HUDEP-2 (cell line): ENCODE results near the gene SLC22A23.
A peak's percentile ranks its signal among the peaks of the same experiment; 100 is the strongest.

Source experiments
- DNase-seq, 76 experiments: peaks; one replicate each; lab custom pipeline; 2025; ENCODE audit not compliant: unreplicated experiment in 76 of 76; lab: John Stamatoyannopoulos, UW

Gene SLC22A23

DNA sequence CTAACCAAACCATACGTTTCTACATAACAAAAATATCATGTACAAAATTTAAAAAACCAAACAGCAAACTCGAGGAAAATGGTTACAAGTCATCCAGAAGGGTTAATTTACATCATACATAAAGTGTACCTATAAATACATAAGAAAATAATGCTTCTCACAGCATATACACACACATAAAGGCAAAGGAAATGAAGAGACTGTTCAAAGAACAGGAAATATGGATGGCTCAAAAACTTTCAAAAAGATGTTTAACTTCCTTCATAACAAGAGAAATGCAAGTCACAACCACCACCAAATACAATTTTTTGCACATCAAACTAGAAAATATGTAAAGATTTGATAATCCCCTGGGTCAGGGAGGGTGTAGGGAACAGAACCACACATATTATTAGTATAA is 7.5 kb downstream of the SLC22A23 start:
- no peak for DNase-seq

DNA sequence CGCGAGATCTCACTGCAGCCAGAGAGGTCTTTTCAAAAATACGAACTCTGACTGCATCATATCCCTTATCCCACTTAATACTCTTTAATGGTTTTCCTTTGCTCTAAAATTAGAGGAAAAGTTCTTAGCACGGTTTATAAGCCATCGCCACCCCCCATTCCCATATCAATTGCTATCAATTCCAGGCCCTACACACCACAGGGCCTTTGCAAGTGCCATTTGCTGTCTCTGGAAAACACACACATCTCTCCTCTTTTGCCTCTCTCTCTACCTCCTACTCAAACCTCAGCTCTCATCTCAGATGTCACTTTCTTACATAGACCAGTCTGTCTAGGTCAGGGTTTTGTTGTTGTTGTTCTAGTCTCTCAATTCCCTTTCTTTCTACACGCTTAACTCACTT is 9.8 kb downstream of the SLC22A23 start:
- no peak for DNase-seq

DNA sequence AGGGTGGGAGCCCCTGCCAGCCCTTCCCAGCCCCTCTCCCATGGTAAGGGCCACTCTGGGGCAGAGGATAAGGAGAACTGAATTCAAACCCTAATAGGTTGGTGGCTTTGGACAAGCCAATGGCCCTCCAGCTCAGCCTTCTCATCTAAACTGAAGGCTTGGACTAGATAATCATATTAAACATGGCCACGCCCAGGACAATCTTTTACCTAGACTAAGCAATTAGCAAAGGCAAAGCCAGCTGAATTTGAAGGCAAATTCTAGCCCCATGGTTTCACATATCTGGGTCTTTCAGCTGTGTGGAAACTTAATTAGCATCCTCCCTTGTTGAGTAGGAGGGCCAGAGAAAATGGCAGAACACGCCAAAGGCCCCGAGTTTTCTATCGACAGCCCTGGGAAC is 10.7 kb downstream of the SLC22A23 start:
- peak in 10 of 76 experiments; percentile 25 to 52 (median 42) for DNase-seq

DNA sequence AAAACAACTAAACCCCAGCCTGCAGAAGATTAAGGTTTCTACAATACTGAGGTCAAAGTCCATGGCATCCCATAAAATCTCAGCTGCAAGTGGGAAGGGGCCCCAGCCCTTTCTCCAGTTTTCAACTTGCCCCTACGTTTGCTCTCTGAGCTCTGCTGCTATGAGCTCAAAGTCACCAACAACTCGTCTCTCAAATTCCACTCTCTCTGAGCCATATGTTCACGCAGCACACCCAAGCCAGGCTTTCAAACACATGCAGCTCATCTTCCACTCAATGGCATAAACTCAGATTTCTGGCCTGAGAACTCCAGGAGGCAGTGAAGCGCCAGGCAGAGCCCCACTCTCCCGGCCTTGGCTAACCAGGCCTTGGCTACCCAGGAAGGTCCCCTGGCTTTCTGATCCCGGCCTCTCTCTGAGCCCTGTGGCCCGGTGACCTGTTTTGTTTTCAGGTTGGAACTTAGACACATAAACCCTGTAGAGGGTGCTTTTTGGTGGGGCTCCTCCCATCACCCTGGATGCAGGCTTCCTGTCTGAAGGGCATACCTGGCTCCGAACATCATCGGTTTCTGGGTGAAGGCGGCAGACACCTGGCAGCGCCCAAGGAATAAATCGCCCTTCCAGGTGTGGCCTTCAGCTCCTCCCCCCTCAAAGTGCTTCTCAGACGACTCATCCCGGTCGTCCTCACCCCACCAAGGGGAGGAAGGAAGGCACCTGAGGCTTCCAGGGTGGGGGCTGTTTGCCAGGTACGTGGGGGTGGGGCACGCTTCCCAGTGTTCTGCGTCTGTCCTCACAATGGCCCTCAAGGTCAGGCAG is 12.4 kb downstream of the SLC22A23 start:
- no peak for DNase-seq

DNA sequence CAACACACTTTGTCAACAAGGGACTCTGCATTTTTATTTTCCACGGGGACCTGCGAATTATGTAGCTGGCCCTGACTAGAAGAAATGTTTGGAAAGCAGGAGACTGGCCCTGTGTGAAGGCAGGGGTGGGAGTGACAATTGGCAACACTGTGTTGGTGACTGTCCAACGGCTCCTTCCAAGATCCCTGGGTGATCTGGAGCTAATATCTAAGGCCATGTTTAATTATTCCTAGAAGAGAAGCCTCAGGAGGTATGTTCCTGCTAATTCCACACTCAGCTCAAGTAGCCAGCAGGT is 13.7 kb downstream of the SLC22A23 start:
- DNase-seq: peak in 4 of 76 experiments; percentile 19 to 24 (median 22)

DNA sequence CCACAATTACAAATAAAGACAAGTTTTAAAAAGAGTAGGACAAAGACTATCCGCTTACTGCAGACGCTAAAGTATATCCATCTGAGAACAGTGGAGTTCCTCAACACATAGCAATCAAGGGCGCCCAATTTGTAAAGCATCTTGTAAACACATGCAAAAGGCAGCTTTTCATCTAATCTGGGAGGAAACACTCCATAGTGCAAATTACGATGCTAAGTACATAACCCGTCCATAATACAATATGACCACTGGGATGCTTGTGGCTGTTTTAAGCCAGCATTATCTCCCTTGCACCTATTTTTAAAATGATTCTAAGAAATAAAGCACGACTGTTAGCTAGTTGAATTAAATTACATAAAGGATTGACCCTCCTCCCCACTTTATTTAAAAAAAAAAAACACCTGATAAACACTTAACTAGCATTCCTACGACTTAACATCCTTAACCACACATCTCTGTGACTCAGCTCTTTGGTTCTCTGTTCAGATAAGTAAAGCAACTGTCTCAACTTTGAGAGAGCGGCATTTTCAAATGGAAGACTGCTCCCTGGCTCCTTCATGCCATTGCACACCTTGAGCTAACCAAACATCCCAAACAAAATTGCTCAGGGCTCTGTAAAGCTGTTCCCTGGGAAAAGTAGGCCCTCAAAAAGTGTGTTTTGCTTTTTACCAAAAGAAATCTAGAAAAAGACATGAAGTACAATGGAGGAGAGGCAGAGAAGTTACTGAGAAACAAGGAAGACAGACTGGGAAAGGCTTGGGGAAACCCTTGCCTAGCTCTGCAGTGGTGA is 14.2 kb downstream of the SLC22A23 start:
- peak in 25 of 76 experiments; percentile 5 to 67 (median 38) for DNase-seq

DNA sequence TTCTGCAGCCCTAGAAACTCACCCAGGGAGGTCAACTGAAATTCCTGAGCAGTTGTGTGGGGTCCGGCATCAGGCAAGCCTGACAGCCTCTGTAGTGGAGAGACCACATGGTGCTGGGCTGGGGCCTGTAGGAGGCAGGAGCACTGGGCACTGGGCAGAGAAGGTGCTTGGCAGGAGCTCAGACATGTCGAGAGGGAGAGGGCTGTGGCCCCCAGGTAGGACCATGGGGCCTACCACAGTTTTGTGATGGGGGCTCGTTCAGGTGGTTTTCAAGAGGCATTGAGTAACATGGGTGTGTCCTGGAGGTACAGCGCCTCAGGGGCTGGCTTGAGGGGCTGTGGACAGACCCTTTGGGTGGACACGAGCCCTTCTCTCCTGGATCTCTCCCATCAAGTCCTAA is 15.9 kb downstream of the SLC22A23 start:
- no peak for DNase-seq

DNA sequence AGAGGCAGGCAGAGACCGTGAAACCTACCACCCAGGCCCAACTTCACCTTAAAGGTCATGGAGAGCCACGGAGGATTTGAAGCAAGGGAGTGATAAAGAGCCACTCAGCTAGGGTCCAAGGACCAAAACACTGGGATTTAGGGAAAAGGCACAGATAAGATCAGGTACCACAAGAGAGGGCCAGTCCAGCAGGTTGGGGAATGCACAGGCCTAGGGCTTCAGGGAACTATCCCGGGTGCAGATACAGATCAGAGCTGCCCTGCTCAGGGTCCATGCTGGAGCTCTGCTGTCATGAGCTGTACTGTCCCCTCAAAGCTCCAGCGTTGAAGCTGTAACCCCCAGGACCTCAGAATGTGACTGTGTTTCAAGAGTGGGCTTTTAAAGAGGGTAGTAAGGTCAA is 16.9 kb downstream of the SLC22A23 start:
- DNase-seq: no peak

DNA sequence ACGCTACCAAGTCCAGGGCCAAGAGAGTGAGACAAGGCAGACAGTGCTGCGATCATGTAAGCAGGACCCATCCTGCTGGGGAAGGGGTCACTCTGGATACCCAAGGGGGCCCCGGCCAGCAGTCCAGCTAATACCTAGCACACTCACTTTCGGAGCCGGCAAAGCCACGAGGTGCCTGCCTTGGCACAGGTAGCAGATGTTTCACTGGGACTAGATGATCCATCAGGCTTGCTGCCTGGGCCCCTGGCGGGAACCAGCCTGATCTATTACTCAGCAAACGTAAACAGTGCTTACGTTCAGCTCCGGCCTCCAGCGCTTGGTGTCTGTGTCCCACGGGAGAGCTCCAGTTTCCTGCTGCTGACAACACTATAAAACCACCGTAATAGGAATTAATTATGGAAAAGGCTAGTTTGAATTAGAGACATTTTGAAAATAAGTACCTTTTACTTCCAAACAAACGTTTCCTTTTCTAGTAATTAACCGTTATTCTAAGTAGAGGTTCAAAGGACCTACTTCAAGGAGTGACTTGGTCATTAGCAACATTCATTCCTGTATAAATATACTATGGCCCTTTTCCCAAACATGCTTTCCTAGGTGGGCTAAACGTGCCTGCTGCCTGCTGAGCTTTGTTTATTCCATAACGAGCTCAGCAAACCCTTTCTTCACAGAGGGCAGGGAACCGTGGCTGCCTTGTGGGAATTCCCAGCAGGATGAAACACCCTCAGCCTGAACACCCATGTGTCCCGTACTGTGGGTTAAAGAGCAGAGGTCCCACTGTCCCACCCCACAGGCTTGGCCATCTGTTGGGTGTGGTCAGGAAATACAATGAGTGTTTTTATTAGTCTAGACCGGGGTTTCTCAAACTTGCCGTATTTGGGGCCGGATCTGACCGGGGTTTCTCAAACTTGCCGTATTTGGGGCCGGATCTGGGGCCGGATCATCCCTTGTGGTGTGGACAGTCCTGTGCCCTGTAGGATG is 18.4 kb downstream of the SLC22A23 start:
- DNase-seq: no peak

DNA sequence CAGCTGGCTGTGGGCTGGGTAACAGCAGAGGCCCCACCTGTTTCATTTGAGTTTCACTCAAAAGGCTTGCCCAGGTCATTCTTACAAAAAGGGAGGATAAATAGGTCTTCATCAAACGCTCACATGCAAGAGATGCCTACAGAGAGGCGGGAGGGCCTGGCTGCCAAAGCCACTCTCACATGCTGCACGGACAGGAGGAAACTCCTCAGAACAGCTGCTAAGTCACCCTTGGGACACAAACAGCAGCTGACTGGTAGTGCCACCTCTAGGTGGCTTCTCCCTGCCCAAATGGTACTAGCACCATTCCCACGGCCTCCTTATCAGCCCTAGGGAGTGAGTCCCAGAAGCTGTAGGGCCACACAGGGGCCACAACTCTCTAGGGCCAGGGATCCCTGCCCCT is 23.8 kb downstream of the SLC22A23 start:
- DNase-seq: peak in 36 of 76 experiments; percentile 13 to 65 (median 36)

DNA sequence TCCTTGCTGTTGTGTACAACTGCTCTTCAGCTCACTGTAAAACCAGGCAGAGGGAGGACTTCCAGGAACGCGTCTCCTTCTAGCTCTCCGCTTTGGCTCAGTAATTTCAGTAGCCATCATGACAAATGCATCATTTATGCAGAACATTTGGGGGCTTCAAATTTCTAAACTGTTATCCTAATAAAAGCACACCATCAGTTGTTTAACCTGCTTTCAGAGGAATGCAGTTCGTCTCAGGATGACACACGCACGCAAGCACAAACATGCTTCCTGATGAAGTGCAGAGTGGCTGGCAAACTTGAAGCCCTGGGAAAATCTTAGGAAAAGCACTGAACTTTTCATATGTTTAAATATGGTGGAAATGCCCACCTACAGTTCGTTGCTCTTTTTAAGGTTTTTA is 24.4 kb downstream of the SLC22A23 start:
- no peak for DNase-seq

DNA sequence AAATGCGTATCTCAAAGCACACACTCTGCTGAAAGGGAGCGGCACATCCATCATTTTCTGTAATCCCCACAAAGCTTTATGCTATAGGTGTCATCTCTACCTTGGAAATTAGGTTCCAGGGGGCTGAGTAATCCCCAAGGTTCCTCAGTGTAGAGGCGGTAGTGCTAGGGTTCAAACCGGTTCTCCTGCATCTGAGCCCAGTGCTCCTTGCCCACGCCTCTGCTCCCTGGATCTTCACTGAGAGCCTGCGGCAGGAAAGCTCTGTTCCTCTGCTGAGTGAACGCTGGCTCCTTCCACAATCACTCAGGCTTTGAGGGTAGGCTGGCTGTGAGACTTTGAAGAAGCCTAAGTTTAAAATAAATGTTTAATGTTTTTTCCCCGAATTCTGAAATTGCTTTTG is 24.9 kb downstream of the SLC22A23 start:
- DNase-seq: no peak

DNA sequence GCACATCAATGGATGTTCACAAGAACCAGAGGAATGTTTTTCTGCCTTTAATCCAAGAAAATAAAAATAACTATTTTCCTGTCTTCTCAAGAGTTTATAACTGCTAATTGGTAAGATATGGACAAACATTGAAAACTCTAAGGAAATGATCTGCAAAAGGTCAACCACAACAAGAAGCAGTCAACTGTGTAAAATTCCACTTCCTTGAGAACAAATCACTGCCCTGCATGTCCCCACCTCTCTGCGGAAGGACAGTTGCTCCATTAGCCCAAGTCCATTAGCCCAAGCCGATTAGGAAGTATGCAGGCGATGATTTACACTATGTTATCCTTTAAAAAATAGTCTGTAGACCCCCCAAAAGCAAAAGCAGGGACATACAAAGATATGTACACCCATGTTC is 27.6 kb downstream of the SLC22A23 start:
- no peak for DNase-seq

DNA sequence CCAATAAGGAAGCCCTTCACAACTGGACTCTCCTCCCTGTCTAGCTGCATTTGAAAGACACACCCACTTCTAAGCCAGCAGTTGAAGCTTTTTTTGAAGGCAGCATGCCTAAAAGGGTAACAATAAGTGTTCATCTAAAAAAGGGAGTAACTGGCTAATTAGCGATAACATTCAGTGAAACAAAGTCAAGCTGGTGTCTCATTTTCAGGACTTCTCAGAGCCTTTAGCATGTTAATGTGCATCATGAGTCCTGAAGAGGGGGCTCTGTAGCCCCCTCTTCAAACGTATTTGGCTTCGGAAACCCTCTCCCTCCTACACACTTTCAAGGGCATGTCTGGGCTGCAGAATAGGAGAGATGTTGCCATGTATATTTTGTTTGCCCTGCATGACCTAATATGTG is 28.1 kb downstream of the SLC22A23 start:
- DNase-seq: no peak

DNA sequence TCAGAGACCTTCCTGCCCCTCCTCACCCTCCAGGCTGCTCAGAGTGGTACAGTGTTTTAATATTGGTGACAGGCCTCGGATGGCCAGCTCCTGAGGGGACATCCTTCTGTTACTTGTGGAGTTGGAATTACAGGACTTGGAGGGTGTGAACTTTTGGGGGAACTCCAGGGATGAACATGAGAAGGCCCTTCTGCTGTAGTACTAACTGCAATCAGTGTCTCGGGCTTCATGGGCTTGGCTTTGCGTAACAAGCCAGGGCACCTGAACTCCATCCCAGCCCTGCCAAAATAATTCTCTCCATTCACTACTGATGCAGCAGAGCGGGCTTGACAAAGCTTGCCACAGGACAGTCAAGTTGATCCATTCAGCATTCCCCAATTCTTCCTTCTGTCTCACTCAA is 28.6 kb downstream of the SLC22A23 start:
- no peak for DNase-seq

DNA sequence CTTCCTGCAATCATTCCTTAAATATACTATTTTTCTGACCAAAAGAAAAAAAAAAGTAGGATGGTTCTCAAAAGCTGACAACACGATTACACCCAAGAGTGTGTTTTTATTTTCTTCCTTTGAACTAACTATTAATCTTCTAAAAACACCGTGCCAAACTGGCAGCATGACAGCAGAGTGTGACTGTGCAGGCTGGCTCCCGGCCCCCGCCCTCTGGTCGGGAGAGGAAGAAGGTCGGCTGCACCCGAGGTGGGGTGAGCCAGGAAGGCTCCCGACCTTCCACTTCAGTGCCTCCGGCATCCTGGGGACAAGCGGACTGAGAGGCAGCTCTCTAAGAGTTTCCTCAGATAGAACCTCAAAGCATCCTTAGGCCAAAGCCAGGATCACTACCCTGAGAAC is 29.2 kb downstream of the SLC22A23 start:
- peak in 74 of 76 experiments; percentile 22 to 92 (median 81) for DNase-seq

DNA sequence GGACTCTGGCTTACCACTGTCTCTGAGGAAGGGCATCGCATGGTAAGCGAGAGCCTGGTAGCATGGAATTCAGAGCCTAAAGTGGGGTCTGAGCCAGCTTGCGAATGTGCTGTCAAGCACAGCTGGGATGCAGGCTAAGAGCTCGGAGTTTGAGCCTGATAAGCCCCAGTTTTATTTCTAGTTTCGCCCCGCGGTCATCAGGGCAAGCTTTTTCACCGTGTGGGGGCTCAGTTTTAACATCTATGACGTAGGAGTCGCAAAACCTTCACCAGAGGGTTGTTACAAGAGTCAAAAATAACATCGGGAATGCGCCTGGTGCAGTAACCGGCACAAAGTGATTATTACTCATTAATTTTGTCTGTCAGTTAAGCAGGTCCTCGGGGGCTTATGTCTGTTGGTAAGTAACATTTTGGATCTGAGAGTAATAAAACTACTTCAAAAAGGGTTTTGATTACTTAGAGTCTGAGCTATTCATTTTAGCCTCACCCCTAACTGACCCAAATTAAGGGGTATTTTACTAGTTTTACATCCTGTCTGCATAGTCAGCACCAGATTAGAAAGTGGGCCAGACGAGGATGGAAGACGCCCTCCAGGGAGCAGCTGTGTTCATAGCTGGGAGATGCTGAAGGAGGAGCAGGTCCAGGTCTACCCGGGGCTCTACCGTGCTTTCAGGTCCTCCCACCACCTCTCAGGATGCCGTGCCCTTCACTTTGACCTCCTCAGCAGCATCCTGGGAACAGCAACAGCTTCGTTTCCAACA is 29.7 kb downstream of the SLC22A23 start:
- DNase-seq: peak in 18 of 76 experiments; percentile 28 to 75 (median 52)

DNA sequence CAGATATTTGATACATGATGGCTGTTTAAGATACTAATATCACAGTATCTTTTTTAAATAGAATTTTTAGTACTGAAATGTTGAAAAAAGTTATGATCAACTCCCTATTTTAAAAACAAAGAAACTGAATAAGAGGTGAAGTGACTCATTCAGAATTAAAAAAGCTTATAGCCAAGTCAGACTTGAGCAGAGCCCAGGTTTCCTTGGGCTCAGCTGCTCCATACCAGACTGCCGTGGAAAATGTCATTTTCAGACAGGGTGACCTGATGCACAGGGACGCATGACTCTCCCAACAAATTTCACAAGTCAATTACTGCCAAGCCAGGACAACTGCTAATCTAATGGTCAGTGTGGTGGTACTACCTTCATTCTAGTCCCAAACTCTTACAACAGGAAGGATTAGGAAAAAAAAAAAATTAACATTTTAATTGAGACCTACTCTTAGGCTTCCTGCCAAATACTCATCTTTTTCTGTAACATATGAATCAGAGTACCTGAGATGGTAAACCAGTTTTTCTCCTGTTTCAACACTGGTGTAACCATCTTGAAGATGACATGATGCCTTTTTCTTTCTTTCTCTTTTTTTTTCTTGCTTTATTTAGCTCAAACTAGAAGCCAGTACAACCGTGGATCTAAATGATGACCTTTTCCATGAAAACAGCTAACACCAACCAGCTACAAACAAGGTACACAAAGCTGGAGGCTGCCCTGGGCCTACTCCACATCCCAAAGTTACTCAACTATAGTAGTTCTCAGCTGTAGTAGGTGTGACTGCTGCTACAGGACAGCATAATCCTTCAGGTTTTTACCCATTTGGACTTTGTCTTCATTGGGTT is 30.5 kb downstream of the SLC22A23 start:
- no peak for DNase-seq

DNA sequence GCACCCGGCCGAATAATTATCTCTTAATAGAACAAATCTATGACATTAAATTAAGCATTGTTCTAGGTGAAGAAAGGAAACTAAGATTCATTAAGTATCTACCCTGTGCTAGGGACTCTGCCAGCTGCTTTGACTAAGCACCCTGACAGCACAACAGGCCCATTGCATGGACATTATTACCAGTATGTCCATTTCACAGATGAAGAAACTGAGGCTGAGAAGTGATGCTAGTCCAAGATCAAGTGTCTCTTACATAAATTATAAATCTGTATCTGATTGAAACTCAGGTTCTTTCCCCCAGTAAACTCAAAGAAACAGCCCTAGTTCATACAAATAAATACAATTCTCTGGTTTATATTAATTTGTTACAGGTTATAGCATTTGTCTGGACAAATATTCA is 31.3 kb downstream of the SLC22A23 start:
- no peak for DNase-seq
